ENCODE data around the gene LAPTM4A. TPM values are rescaled to one million over a fixed set of nuclear protein-coding genes. Genes with fewer than 3 reads are reported as not detected.

LAPTM4A gene
- total RNA-seq, 1 experiment from 2014 or later, result 125 TPM

DNA sequence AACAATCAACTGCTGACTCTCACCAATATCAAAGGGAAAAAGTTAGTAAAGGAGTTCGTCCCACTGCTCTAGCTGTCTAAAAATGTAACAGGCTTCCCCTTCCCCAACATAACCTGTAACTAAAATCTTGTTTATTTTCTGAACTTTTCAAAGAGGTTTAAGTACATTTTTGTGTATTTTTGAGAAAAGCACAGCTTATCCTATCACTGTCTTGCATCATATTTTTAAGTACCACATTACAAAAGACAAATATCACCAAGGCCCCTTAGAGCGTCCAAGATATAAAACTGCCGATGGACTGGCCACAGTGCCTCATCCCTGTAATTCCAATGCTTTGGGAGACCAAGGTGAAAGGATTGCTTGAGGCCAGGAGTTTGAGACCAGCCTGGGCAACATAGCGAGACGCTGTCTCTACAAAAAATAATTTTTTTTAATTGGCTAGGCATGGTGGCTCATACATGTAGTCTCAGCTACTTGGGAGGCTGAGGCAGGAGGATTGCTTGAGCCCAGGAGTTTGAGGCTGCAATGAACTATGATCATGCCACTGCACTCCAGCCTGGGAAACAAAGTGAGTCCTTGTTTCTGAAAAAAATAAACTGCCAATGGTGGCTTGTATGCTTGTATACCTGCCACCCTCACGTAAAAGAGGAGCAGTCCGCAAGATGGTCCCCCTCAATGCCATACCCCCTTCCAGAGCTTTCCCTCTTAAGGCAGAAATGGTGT lies 21.2 kb upstream of the LAPTM4A start:
- H2AFZ ChIP-seq, result no peak overlapping the region
- intact Hi-C loops (cut with micrococcal nuclease; ENCODE audit: unreplicated experiment), result no loop called here

GRCh38 chr2:20071397-20072383 lies 20.3 kb upstream of the LAPTM4A start:
- Histone ChIP-seq H3K27ac (peak overlapping the region; percentile 99), H3K4me3 (peak overlapping the region; percentile 48; the same call in 1 of the 2 replicates), H3F3A (ENCODE audit: insufficient read depth, low read depth) (peaks cover 58% of the 10 kb centered on the region), H4K20me1 (ENCODE audit: insufficient read depth) (no peaks in the 10 kb centered on the region), H3K4me2 (peak overlapping the region; percentile 76), H3K79me2 (ENCODE audit: low read depth) (no peaks in the 10 kb centered on the region), H3K4me1 (replicated peaks; ENCODE audit: insufficient read depth) (peaks cover 74% of the 10 kb centered on the region), H3K27me3 (ENCODE audit: insufficient read depth, low read depth) (no peaks in the 10 kb centered on the region), H3K36me3 (ENCODE audit: low read depth) (no peaks in the 10 kb centered on the region; the same call in 1 of the 2 replicates), H3K9me3 (ENCODE audit: insufficient read depth, low read depth) (peaks cover 9% of the 10 kb centered on the region; the same call in 1 of the 2 replicates), H2AFZ (0 out of 2 replicates have a peak overlapping the region, but pooled peaks have one; percentile 49), H3K9me2 (ENCODE audit: insufficient read depth) (no peaks in the 10 kb centered on the region)
- POLR2A ChIA-PET (ENCODE audit: unreplicated experiment), result interaction anchor here (0.7 to 1.0 kb wide), 3 partner anchors 20 to 161 kb away, joined by 3 to 12 read pairs (median 8); partner anchors contain the start of gene LAPTM4A
- DNase-seq, result peak; percentile 74 to 97
- TF ChIP-seq EZH2 (IDR thresholded peaks at IDR 0.05; ENCODE audit: low read depth) (no peak), CTCF (conservative IDR thresholded peaks at IDR 0.05) (no peak)
- intact Hi-C loops (cut with micrococcal nuclease; ENCODE audit: unreplicated experiment), result no loop called here
- CTCF ChIA-PET, result interaction anchor here (0.7 to 1.2 kb wide), 2 partner anchors 19 to 56 kb away, joined by 3 to 5 read pairs; no protein-coding TSS in a partner anchor
- BruUV-seq (replicated peaks), result no TSS peak

More for the DNA sequence above, 21.2 kb upstream of the LAPTM4A start:
- H3K4me3 ChIP-seq, result peak overlapping the region; percentile 48; the same call in 1 of the 2 replicates
- peaks cover 65% of the 10 kb centered on the region for H3K4me1 ChIP-seq (replicated peaks; ENCODE audit: insufficient read depth)
- no TSS peak for BruUV-seq (replicated peaks)
- POLR2A ChIA-PET (ENCODE audit: unreplicated experiment), result interaction anchor here (0.7 kb wide), 1 partner anchor 160 kb away, joined by 8 read pairs; no protein-coding TSS in a partner anchor
- CTCF ChIA-PET, result interaction anchor here (0.7 kb wide), 1 partner anchor 18 kb away, joined by 3 read pairs; no protein-coding TSS in a partner anchor
- no peak for DNase-seq
- H3K36me3 ChIP-seq (ENCODE audit: low read depth), result no peaks in the 10 kb centered on the region
- no peaks in the 10 kb centered on the region for H4K20me1 ChIP-seq (ENCODE audit: insufficient read depth)
- TF ChIP-seq CTCF (conservative IDR thresholded peaks at IDR 0.05) (no peak), EZH2 (IDR thresholded peaks at IDR 0.05; ENCODE audit: low read depth) (no peak)
- no peaks in the 10 kb centered on the region for H3K79me2 ChIP-seq (ENCODE audit: low read depth)
- peaks cover 49% of the 10 kb centered on the region for H3F3A ChIP-seq (ENCODE audit: insufficient read depth, low read depth)
- no peaks in the 10 kb centered on the region for H3K9me2 ChIP-seq (ENCODE audit: insufficient read depth)
- H3K27me3 ChIP-seq (ENCODE audit: insufficient read depth, low read depth), result no peaks in the 10 kb centered on the region
- H3K27ac ChIP-seq, result peak overlapping the region; percentile 99
- H3K9me3 ChIP-seq (ENCODE audit: insufficient read depth, low read depth), result 0 out of 2 replicates have a peak, but pooled peaks cover 2% of the 10 kb centered on the region
- peak overlapping the region; percentile 76 for H3K4me2 ChIP-seq

DNA sequence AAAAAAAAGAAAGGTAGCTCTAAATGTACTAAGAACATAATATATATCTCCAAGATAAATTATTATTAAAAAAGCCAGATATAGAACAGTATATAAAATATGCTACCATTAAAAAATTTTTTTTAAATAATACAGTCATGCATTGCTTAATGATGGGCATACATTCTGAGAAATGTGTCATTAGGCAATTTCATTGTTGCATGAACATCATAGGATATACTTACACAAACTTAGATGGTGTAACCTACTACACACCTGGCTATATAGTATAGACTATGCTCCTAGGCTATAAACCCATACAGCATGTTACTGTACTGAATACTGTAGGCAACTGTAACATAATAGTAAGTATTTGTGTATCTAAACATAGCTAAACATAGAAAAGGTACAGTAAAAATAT lies 18.3 kb upstream of the LAPTM4A start:
- peaks cover 93% of the 10 kb centered on the region for H3K4me1 ChIP-seq (replicated peaks; ENCODE audit: insufficient read depth)
- H3F3A ChIP-seq (ENCODE audit: insufficient read depth, low read depth), result peaks cover 77% of the 10 kb centered on the region
- H3K27ac ChIP-seq, result peak overlapping the region; percentile 99
- no peaks in the 10 kb centered on the region for H3K9me2 ChIP-seq (ENCODE audit: insufficient read depth)
- no peak overlapping the region for H3K4me3 ChIP-seq
- TF ChIP-seq CTCF (conservative IDR thresholded peaks at IDR 0.05) (no peak), EZH2 (IDR thresholded peaks at IDR 0.05; ENCODE audit: low read depth) (no peak)
- H3K4me2 ChIP-seq, result 0 out of 2 replicates have a peak overlapping the region, but pooled peaks have one; percentile 76
- H3K9me3 ChIP-seq (ENCODE audit: insufficient read depth, low read depth), result peaks cover 9% of the 10 kb centered on the region; the same call in 1 of the 2 replicates
- BruUV-seq (replicated peaks), result no TSS peak
- no peaks in the 10 kb centered on the region for H3K27me3 ChIP-seq (ENCODE audit: insufficient read depth, low read depth)
- ChIA-PET POLR2A (ENCODE audit: unreplicated experiment) (no interaction called here), CTCF (interaction anchor here (0.7 kb wide), 1 partner anchor 21 kb away, joined by 4 read pairs; no protein-coding TSS in a partner anchor)
- no peaks in the 10 kb centered on the region; the same call in 1 of the 2 replicates for H3K36me3 ChIP-seq (ENCODE audit: low read depth)
- no peaks in the 10 kb centered on the region for H4K20me1 ChIP-seq (ENCODE audit: insufficient read depth)
- intact Hi-C loops (cut with micrococcal nuclease; ENCODE audit: unreplicated experiment), result no loop called here
- DNase-seq, result peak in 1 of 2 experiments; percentile 42
- H2AFZ ChIP-seq, result no peak overlapping the region
- H3K79me2 ChIP-seq (ENCODE audit: low read depth), result no peaks in the 10 kb centered on the region

Data from PC-9 (cell line).